NB4 (cell line): ENCODE data around the gene ATP1B2.
"Not testable (repeated sequence)": the region's sequence is repeated elsewhere in the genome, so short reads cannot be mapped to it uniquely, and the experiment has no call there.

ENCODE experiments used
- DNase-seq: peaks from one replicate; pipeline ENCODE4 v3.0.0; 2010; ENCODE audit warnings: low read depth
- H3K4me3 ChIP-seq: one replicate; pipeline ENCODE4 v1.5.1; 2011; ENCODE audit warnings: mild to moderate bottlenecking, low read depth, low read length, moderate library complexity
- MYC ChIP-seq: IDR thresholded peaks from 2 replicates; pipeline ENCODE4 v1.6.1; 2011; ENCODE audit warnings: low read depth, low read length
- POLR2A ChIP-seq: IDR thresholded peaks from 2 replicates; pipeline ENCODE4 v1.6.1; 2011; ENCODE audit warnings: mild to moderate bottlenecking; ENCODE audit not compliant: insufficient read length; ENCODE audit errors: extremely low read depth
- TF ChIP-seq, protein P1 (sequence below): IDR thresholded peaks from 2 replicates; pipeline ENCODE4 v1.6.1; 2011; ENCODE audit warnings: low read depth, low read length
- TF ChIP-seq, protein P2 (sequence below): IDR thresholded peaks from one replicate; pipeline ENCODE4 v1.5.1; 2012; ENCODE audit warnings: low read depth, low read length

ATP1B2 gene

DNA sequence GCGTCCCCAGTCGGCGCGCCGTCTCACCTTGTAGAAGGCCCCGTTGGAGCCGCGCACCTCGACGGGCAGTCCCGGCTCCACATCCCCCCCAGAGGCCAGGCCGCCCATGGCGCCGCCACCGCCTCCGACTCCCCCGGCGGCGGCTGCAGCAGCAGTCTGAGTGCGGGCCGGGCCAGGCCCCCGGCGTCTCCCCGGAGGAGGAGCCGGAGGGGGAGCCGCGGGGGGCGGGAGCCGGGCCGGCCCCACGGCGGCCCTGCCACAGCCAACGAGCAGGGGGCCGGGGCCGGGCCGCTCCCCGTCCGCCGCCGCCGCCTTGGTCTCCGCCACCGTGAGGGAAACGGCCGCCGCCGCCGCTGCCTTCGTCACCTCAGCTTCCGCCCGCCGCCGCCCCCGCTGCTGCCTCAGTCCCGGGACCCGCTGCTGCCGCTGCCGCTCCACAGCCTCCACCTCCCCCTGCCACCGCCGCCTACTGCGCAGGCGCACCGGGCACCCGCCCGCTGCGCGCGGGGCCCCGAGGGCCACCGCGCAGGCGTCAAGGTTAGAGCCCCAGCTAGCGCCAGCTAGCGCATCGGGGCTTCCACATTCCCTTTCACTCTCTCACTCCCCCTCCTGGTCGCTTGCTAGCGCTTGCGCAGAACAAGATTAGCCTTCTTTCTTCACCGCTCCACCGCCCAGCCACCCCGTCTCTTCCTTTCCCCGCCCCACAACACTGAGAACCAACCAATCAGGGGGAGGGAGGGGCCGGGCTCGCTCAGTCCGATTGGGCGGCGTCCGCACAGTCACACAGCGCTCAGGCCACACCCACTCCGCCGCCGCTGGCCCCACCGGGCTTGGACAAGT lies 36.1 kb upstream of the ATP1B2 start, which contains the start of gene FXR2:
FXR2 (minus strand) TSS at position 473 of the 840 bp plus-strand sequence; CDS start at position 108, 365 bp downstream.
- peak within 1 kb of the TSS; percentile 85 for H3K4me3 ChIP-seq
- TF ChIP-seq, protein P1, sequence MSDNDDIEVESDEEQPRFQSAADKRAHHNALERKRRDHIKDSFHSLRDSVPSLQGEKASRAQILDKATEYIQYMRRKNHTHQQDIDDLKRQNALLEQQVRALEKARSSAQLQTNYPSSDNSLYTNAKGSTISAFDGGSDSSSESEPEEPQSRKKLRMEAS: peak; percentile 38; the same call in 1 of the 2 replicates
- TF ChIP-seq POLR2A: peak; percentile 57
- TF ChIP-seq MYC: 0 out of 2 replicates have a peak, but pooled peaks have one; percentile 27
- TF ChIP-seq, protein P2, sequence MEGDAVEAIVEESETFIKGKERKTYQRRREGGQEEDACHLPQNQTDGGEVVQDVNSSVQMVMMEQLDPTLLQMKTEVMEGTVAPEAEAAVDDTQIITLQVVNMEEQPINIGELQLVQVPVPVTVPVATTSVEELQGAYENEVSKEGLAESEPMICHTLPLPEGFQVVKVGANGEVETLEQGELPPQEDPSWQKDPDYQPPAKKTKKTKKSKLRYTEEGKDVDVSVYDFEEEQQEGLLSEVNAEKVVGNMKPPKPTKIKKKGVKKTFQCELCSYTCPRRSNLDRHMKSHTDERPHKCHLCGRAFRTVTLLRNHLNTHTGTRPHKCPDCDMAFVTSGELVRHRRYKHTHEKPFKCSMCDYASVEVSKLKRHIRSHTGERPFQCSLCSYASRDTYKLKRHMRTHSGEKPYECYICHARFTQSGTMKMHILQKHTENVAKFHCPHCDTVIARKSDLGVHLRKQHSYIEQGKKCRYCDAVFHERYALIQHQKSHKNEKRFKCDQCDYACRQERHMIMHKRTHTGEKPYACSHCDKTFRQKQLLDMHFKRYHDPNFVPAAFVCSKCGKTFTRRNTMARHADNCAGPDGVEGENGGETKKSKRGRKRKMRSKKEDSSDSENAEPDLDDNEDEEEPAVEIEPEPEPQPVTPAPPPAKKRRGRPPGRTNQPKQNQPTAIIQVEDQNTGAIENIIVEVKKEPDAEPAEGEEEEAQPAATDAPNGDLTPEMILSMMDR: peak; percentile 50
- DNase-seq: peak; percentile 98

DNA sequence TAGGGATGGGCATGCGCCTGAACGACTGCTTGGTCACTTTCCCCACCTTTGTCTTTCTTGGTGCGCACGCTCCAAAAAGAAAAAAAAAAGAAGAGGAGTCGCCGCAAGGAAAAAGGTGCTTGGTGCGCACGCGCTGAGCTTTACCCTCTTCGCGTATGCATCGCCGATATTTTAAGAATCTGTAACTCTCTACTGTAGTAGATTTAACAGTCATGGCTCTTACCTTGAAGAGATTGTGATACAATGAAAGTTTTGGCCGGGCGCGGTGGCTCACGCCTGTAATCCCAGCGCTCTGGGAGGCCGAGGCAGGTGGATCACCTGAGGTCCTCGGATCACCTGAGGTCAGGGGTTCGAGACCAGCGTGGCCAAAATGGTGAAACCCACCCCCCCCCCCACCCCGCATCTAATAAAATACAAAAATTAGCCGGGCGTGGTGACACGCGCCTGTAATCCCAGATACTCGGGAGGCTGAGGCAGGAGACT lies 35.4 kb upstream of the ATP1B2 start:
- no peak for DNase-seq
- peak overlapping the region; percentile 42 for H3K4me3 ChIP-seq
- TF ChIP-seq MYC (no peak), POLR2A (peak; percentile 21)

DNA sequence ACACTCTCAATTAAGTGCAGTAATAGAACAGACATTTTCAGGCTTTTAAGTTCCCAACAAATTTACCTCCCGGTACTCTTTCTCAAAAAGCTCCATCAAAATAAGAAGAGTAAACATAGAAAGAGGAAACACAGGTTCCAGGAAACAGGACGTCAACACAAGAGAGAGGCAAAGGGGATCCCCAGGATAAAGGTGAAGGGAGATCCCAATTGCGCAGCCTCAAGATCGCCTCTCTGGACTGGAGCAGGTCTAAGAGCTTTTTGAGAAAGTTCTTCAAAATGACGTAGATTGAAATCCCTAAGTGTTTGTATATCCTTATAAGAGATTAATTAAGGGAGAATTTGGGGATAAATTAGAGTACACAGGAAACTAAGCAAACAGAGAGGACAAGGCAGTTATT lies 32.1 kb upstream of the ATP1B2 start:
- DNase-seq: no peak
- no peak overlapping the region for H3K4me3 ChIP-seq
- TF ChIP-seq MYC: no peak
- no peak for TF ChIP-seq POLR2A

DNA sequence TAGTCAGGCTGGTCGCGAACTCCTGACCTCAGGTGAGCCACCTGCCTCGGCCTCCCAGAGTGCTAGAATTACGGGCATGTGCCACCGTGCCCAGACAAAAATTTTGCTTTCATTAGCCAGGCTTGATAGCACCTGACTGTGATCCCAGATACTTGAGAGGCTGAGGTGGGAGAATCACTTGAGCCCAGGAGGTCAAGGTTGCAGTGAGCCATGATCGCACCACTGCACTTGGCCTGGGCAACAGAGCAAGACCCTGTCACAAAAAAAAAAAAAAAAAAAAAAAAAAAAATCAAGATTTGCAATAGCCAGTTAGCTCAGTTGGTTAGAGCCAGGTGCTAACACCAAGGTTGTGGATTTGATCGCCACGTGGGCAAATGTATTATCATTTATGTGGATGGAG lies 29.9 kb upstream of the ATP1B2 start:
- no peak for TF ChIP-seq POLR2A
- TF ChIP-seq MYC: no peak
- TF ChIP-seq, protein P1: no peak
- TF ChIP-seq, protein P2: no peak
- H3K4me3 ChIP-seq: no peak overlapping the region
- DNase-seq: no peak

DNA sequence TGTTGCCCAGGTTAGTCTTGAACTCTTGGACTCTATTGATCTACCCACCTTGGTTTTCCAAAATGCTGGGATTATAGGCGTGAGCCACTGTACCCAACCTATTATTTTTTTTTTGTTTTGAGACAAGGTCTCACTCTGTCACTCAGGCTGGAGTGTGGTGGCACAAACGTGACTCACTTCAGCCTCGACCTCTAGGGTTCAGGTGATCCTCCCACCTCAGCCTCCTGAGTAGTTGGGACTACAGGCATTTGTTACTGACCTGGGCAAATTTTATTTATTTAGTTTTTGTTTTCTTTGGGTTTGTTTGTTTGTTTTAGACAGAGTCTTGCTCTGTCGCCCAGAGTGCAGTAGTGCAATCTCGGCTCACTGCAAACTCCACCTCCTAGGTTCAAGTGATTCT lies 27.1 kb upstream of the ATP1B2 start:
- H3K4me3 ChIP-seq: no peak overlapping the region
- TF ChIP-seq, protein P1: no peak
- TF ChIP-seq MYC: no peak
- no peak for DNase-seq

DNA sequence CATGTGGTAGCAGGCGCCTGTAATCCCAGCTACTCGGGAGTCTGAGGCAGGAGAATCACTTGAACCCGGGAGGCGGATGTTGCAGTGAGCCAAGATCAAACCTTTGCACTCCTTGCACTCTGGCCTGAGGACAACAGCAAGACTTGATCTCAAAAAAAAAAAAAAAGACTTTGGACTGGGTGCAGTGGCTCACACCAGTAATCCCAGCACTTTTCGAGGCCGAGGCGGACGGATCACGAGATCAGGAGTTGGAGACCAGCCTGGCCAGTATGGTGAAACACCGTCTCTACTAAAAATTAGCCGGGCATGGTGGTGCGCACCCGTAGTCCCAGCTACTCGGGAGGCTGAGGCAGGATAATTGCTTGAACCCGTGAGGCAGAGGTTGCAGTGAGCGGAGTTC lies 25.0 kb upstream of the ATP1B2 start:
- not testable (repeated sequence) for H3K4me3 ChIP-seq, DNase-seq

DNA sequence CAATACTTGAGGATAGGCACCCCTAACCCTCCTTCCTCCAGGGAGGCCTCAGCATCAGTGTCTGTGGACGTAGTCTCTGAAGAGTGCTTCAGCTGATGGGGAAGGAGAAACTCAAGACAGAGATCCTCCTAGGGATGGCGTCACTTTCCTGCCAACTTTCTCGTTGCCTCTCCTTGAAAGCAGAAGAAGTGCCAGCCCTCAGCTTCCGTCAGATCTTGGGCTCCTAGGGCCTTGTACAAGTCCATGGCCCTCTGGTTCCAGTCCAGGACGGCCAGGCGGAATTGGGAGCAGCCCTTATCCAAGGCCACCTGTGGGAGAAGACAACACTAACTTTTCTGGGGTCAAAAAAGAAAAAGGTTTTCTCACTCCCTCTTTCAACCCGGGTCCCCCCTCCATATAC lies 24.4 kb upstream of the ATP1B2 start:
- DNase-seq: no peak
- no peak overlapping the region for H3K4me3 ChIP-seq
- TF ChIP-seq, protein P2: no peak
- no peak for TF ChIP-seq MYC
- TF ChIP-seq, protein P1: no peak
- TF ChIP-seq POLR2A: no peak

DNA sequence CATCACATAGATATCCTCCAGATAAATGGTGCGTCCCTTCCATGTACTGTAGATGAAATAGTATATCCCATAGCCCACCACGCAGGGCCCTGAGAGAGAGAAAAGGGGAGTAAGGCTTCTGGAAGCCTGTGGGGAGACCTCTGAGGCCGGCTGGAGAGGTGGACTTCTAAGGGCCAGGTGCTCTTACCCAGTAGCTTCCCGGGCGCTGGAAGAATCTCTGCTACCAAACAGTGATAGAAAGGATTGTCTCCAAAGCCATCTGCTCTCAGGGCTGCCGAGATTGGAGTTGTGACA lies 23.8 kb upstream of the ATP1B2 start:
- TF ChIP-seq, protein P2: no peak
- TF ChIP-seq MYC: no peak
- TF ChIP-seq, protein P1: no peak
- no peak for TF ChIP-seq POLR2A
- no peak for DNase-seq
- peak overlapping the region; percentile 50 for H3K4me3 ChIP-seq
